BJ (cell line): Measurements from ENCODE around the gene NTRK3. TPM values are rescaled to one million over a fixed set of nuclear protein-coding genes. Genes with fewer than 3 reads are reported as not detected.

Source experiments
- CTCF ChIA-PET: fragments of 350-600 bp; formaldehyde crosslinking; extraction: SDS; loops from one replicate; lab custom pipeline; 2021; ENCODE audit warnings: antibody characterized with exemption, inconsistent platforms; lab: Yijun Ruan, JAX
- POLR2A ChIA-PET: fragments of 300-600 bp; sonication (Branson Sonifier 250); formaldehyde crosslinking; extraction: SDS; loops from one replicate; lab custom pipeline; 2021; ENCODE audit warnings: antibody characterized with exemption; lab: Charles Lee
- DNase-seq: peaks from one replicate; pipeline ENCODE4 v3.0.0-alpha.2; 2011; ENCODE audit warnings: low read depth
- H3K27me3 ChIP-seq: 2 replicates; pipeline ENCODE4 v1.6.0; 2011; ENCODE audit warnings: low read length; ENCODE audit not compliant: control insufficient read depth, insufficient read depth
- H3K36me3 ChIP-seq: 2 replicates; pipeline ENCODE4 v1.5.1; 2011; ENCODE audit warnings: low read length; ENCODE audit not compliant: control insufficient read depth, insufficient read depth
- H3K4me3 ChIP-seq: 2 replicates; pipeline ENCODE4 v1.5.1; 2011; ENCODE audit warnings: low read depth, mild to moderate bottlenecking, control low read depth, low read length
- polyA plus RNA-seq: library from polyadenylated mRNA; depleted of rRNA; stranded (reverse); fragments of >200 nt; gene quantifications from 2 replicates; pipeline ENCODE4 v1.2.3, GENCODE V29; 2011
- TF ChIP-seq, protein P1 (sequence below): IDR thresholded peaks from 2 replicates; pipeline ENCODE4 v1.5.1; 2011; ENCODE audit warnings: low read depth, mild to moderate bottlenecking, control low read depth, inconsistent platforms, low read length, moderate library complexity; ENCODE audit not compliant: insufficient read depth

The NTRK3 gene
- polyA plus RNA-seq, 1 experiment, result 0.12 TPM

DNA sequence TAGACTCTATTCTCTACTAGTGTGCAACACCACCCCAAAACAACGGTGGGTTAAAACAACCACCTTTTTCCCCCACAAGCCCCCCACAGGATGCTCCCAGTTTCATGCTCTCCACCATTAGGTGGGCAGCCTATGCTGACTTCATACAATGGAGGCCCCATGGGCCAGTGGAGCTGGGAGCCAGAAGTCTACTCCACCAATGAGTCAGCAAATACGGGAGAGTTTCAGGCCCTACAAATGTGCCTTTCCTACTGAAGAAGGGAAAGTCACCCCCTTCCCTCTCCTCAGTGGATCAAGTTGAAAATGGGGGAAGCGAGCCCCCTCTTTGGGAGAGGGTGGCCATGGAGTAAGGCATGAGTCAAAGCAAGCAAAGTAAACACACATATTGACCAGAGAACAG, 278.6 kb downstream of the NTRK3 start:
- ChIA-PET POLR2A (no interaction called here), CTCF (no interaction called here)
- TF ChIP-seq, protein P1, sequence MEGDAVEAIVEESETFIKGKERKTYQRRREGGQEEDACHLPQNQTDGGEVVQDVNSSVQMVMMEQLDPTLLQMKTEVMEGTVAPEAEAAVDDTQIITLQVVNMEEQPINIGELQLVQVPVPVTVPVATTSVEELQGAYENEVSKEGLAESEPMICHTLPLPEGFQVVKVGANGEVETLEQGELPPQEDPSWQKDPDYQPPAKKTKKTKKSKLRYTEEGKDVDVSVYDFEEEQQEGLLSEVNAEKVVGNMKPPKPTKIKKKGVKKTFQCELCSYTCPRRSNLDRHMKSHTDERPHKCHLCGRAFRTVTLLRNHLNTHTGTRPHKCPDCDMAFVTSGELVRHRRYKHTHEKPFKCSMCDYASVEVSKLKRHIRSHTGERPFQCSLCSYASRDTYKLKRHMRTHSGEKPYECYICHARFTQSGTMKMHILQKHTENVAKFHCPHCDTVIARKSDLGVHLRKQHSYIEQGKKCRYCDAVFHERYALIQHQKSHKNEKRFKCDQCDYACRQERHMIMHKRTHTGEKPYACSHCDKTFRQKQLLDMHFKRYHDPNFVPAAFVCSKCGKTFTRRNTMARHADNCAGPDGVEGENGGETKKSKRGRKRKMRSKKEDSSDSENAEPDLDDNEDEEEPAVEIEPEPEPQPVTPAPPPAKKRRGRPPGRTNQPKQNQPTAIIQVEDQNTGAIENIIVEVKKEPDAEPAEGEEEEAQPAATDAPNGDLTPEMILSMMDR, result no peak
- H3K36me3 ChIP-seq, result no peaks in the 10 kb centered on the region
- no peaks in the 10 kb centered on the region for H3K27me3 ChIP-seq
- no peak overlapping the region for H3K4me3 ChIP-seq
- DNase-seq, result no peak

DNA sequence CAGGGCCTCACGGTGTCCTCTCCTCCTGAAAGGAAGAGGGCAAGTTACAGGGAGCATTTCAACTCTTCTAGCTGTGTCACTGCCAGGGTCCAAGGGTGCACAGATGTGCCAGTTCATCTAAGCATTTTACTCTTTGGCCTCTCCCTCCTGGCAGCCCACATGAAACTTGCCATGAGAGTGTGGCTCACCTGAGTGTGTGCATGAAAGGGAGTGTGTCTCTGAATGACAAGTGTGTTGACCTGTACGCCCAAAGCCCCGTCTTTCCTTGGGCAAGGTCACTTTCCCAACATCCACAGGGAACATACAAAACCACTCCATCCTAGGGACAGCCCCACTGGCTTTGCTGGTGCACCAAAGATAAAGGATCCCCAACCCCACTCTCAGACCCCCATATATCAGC, 280.0 kb downstream of the NTRK3 start:
- CTCF ChIA-PET, result no interaction called here
- POLR2A ChIA-PET, result no interaction called here
- H3K4me3 ChIP-seq, result no peak overlapping the region
- H3K36me3 ChIP-seq, result no peaks in the 10 kb centered on the region
- TF ChIP-seq, protein P1, result no peak
- no peaks in the 10 kb centered on the region for H3K27me3 ChIP-seq
- DNase-seq, result no peak

DNA sequence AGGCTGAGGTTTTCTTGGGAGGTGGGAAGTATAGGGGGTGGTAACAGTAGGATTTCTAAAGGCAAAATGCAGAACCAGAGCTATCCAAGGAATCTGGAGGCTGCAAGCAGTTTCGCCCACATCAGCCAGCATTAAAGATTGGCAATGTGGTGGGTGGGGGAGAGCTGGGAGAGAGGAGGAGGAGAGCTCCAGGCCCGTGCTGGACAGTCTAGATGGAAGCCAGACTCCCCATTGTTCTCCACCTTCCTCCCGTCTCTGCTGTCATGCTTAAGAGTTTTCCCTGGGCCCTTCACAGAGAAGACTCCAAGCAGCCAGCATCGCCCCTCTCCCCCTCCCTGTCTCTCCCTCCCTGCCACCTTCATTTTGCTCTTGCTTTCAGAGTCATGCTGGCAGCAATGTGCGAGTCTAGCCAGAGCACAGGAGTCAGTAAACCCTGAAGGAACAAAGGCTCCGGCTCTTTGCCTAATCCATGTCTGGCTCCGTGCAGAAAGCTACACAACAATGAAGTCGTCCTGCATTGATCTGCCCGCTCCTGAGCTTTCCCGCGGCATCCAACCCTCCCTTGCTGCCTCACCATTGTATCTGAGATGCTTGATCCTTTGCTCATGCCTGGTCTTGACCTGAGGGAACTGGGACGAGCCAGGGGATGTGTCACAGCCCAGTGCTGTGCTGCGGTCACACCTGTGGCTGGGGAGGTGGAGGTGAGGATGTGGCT, 282.9 kb downstream of the NTRK3 start:
- H3K36me3 ChIP-seq, result no peaks in the 10 kb centered on the region
- H3K27me3 ChIP-seq, result no peaks in the 10 kb centered on the region
- H3K4me3 ChIP-seq, result no peak overlapping the region
- POLR2A ChIA-PET, result no interaction called here
- CTCF ChIA-PET, result no interaction called here
- TF ChIP-seq, protein P1, result no peak
- DNase-seq, result no peak

DNA sequence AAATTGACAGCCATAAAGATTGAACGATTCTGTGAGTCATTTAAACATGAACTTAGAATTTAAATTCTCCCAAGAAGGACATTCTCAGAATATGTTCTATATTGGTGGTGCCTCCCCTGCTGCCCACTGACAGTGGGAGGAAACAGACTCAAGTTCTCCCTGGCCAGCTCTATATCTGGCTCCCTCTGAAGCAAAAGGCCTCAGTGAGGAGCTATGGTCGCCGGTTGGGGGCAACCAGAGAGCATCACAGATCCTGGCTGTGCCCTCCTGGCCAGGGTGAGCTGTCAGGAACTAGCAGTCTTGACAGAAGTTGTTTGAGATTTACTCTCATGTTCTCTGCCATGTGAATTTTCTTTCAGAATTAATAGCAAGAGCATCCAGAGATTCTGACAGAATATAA, 285.5 kb downstream of the NTRK3 start:
- Histone ChIP-seq H3K4me3 (no peak overlapping the region), H3K36me3 (no peaks in the 10 kb centered on the region), H3K27me3 (no peaks in the 10 kb centered on the region)
- ChIA-PET POLR2A (no interaction called here), CTCF (no interaction called here)
- TF ChIP-seq, protein P1, result no peak
- DNase-seq, result no peak

DNA sequence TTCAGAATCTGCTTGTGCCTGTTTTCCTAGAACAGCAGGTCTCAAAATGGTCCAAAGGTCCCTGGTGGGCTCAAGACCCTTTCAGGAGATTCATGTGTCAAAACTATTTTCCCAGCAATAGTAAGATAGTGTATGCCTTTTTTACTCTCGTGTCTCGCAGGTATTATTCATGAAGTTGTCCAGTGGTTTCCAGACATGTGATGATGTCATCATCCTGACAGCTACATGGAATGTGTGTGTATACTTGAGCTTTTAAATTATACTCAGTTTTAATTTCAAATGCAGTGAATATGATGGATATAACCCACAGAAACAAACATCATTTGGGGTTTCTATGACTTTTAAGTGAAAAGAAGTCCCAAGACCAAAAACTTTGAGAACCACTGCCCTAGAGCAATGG, 288.6 kb downstream of the NTRK3 start:
- POLR2A ChIA-PET, result no interaction called here
- TF ChIP-seq, protein P1, result no peak
- Histone ChIP-seq H3K27me3 (no peaks in the 10 kb centered on the region), H3K36me3 (no peaks in the 10 kb centered on the region), H3K4me3 (no peak overlapping the region)
- no peak for DNase-seq
- CTCF ChIA-PET, result no interaction called here
